Left renal pelvis (tissue), 4 donors: Measurements from ENCODE around the gene SLC2A6. TPM values are rescaled to one million over a fixed set of nuclear protein-coding genes. Genes with fewer than 3 reads are reported as not detected.
"Not testable (repeated sequence)": the region's sequence is repeated elsewhere in the genome, so short reads cannot be mapped to it uniquely, and the experiment has no call there.

Experiments used
- DNase-seq, 4 donors: peaks; one replicate each; pipeline ENCODE4 v3.0.0-alpha.2; 2013; ENCODE audit warnings: low read depth in 4 of 4, low spot score in 3 of 4
- polyA plus RNA-seq, 4 donors: library from polyadenylated mRNA; unstranded; fragments of 120-200 nt; gene quantifications; one replicate each; pipeline ENCODE4 v1.2.1, GENCODE V29; 2013; ENCODE audit not compliant: insufficient read length in 4 of 4

Gene SLC2A6
- polyA plus RNA-seq, 4 donors, result 0.76 to 1.8 (median 1.5) TPM

- no peak for DNase-seq
Measured at GRCh38 chr9:133463864-133464615, 14.9 kb downstream of the SLC2A6 start.

GRCh38 chr9:133463234-133463863, 15.6 kb downstream of the SLC2A6 start:
- DNase-seq, result no peak

GRCh38 chr9:133461975-133462374, 16.9 kb downstream of the SLC2A6 start:
- DNase-seq, result no peak

- peak in 3 of 4 donors; percentile 19 to 46 (median 38) for DNase-seq
Measured at GRCh38 chr9:133460405-133461175, 18.3 kb downstream of the SLC2A6 start.

GRCh38 chr9:133459476-133460404, 19.2 kb downstream of the SLC2A6 start, which contains the start of gene CACFD1:
CACFD1 (plus strand) TSS chr9:133459978; CDS start chr9:133460067, 89 bp downstream.
- DNase-seq, result peak; percentile 87 to 90 (median 89)

GRCh38 chr9:133458643-133459312, 20.1 kb downstream of the SLC2A6 start:
- no peak for DNase-seq

GRCh38 chr9:133457748-133458147, 21.2 kb downstream of the SLC2A6 start:
- DNase-seq, result no peak

- no peak for DNase-seq
Measured at GRCh38 chr9:133457233-133457632, 21.7 kb downstream of the SLC2A6 start.

GRCh38 chr9:133456409-133456808, 22.5 kb downstream of the SLC2A6 start:
- DNase-seq, result no peak

GRCh38 chr9:133455936-133456335, 23.0 kb downstream of the SLC2A6 start:
- no peak for DNase-seq

- no peak for DNase-seq
Measured at GRCh38 chr9:133454943-133455673, 23.8 kb downstream of the SLC2A6 start.

GRCh38 chr9:133454325-133454724, 24.6 kb downstream of the SLC2A6 start:
- DNase-seq, result no peak

- no peak for DNase-seq
Measured at GRCh38 chr9:133453651-133454050, 25.2 kb downstream of the SLC2A6 start.

GRCh38 chr9:133452562-133452961, 26.3 kb downstream of the SLC2A6 start:
- no peak for DNase-seq

GRCh38 chr9:133451865-133452264, 27.0 kb downstream of the SLC2A6 start:
- DNase-seq, result not testable (repeated sequence)

- no peak for DNase-seq
Measured at GRCh38 chr9:133449760-133450159, 29.1 kb downstream of the SLC2A6 start.

GRCh38 chr9:133448487-133448972, 30.4 kb downstream of the SLC2A6 start:
- no peak for DNase-seq

- no peak for DNase-seq
Measured at GRCh38 chr9:133445293-133445969, 33.5 kb downstream of the SLC2A6 start.
